NCI-H2171 treated with DMSO at 0.1 percent for 48 hours (cell line): ENCODE measurements around the gene AKT1S1.

Source experiments
- DNase-seq: peaks from one replicate; lab custom pipeline; 2025; lab: John Stamatoyannopoulos, UW

Gene AKT1S1

DNA sequence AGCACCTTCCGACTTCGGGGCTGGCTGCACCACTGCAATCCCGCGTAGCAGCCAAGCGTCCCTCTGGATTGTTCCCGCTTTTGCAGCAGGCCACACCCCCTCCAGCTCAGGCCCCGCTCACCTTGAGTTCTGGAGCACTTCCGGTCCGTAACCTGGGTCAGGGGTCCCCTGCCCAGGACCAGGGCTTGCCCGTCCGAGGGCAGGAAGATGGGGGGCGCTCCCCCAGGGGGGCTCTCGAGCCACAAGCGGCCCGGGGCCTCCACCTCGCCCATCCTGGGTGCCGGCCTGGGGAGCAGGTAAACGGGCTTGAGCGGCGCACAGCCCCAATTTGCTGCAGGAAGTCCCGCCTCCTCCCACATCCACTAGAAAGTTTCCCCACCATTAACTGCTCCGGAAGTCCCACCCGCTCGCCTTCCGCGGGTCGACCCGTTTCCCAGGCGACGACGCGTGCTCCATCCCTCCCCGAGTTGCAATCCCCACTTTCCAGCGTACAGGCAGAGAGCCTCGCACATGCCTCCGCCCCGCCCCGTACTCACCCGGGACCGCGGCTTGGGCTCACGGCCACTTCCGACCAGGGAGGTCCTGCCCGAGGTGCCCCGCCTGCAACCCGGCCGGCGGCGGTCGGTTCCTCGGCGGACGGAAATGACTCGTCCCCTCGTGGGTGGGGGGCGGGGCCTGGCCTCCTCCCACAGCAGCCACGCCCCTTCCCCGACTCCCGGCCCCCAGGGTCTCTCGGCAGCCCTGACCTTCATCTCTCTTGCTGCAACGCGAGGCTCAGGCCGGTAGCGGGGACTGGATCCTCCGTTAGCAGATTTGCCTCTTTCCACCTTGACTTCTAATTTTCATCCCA is 10.0 kb downstream of the AKT1S1 start, which contains the start of gene PNKP:
PNKP (minus strand) TSS at position 644 of the 850 bp plus-strand sequence; CDS start at position 272, 372 bp downstream.
- peak; percentile 92 for DNase-seq

DNA sequence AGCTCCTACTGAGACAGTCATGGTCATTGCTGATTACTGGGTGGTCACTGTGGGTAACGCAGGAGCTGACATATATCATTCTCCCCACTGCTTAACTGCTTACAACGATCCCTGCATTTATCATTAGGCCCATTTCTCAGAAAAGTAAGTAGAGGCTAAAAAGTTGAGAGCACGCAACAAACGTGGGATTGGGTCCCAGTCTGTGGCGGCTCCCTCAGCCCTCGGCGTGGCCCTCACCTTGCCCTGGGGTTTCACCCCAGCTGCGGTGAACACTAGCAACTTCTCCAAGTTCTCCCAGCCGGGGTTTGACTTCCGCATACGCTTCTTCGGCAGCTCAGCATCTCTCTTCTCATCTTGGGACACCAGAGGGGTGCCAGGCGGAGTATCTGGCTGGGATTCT is 12.3 kb downstream of the AKT1S1 start:
- no peak for DNase-seq

GRCh38 chr19:49863935-49864320 is 13.2 kb downstream of the AKT1S1 start:
- no peak for DNase-seq

- DNase-seq, result no peak
Observed at GRCh38 chr19:49863254-49863934, 13.8 kb downstream of the AKT1S1 start.

DNA sequence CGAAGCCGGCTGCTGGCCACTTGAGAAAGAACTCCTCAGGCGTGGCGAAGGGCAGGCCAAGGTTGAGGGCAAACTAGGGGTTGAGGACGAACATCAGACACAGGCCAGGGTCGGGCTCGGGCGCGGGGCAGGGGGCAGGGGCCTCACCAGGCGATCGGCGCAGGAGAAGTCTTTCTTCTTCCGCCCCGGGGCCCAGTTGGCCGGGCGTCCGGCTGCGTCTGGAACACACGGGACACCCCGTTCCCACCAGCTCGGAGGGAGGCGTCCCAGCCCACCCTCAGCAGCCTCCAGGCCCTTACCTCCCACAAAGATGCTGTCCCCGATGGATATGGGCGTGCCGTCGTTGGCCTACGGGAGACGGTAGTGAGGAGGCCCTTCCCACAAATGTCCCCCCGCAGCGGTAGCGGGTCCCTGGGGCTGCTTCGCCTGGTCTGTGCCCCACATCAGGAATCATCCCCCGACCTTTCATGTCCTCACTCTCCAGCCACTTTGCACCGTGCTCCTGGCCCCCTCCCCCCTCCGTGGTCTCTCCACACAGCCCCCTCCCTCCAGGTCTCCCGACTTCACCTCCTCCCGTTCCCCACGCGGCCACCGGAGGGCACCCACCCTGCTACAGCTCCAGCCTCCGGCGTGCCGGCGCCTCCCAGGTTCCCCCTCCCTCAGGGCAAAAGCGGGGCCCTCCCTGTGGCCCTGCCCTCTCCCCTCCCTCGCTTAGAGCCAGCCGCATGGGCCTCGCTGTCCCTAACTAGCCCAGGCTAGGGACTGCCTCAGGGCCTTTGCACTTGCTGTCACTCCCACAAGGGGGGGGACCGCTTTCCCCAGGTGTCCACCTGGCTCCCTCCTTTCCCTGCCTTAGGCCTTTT is 14.5 kb downstream of the AKT1S1 start:
- no peak for DNase-seq

DNA sequence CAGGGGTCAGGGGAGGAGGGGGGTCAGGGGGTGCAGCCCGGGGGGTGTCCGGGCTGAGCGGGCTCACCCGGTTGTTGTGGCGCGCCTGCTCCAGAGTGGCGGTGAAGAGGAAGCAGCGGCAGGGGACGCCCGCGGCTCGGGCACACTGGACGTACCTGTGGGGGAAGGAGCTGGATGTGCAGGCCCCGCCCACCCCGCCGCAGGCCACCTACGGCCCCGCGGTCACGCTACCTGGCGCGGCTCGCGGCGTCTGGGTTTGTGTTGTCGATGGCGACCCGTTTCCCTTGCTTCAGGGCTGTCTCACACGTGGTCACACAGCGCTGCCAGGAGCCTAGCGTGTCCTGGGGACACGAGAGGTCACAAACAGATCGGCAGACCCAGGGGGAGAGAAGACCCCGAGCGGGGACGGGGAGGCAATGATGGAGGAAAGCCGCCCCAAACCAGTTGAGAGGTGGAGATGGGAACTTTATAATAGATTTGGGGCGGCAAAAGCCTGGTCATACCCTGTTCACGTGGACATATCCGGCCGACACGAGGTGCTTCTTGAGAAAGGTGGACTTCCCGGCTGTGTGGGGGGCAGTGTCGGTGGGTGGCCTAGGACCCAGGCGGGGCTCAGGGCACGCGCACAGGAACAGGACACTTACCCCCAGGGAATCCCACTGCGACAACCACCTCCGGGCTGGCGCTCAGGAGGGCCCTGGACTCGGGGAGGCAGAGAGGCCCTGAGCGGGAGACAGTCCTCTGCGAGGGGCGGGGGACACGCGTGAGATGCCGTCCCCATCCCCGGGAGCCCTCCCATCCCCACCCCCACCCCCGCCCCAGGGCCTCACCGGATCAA is 15.4 kb downstream of the AKT1S1 start:
- DNase-seq, result no peak

DNA sequence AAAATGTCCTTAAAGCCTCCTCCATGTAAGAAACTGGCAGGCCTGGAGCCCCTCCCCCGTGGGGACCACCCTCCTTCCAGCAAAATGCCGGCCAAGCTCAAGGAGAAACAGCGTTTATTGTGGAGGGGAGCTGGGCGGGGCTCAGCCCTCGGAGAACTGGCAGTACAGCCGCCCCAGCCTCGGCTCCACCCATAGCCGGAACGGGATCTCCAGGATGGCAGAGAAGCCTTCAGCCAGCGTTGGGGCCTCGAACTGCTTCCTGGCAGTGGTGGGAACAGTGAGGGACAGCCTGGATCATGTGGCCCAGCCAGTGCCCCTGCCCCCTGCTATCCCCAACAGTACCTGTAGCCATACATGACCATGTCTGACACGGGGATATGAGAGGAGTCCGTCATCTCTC is 16.0 kb downstream of the AKT1S1 start:
- no peak for DNase-seq

- DNase-seq, result no peak
Observed at GRCh38 chr19:49860336-49861102, 16.6 kb downstream of the AKT1S1 start.

DNA sequence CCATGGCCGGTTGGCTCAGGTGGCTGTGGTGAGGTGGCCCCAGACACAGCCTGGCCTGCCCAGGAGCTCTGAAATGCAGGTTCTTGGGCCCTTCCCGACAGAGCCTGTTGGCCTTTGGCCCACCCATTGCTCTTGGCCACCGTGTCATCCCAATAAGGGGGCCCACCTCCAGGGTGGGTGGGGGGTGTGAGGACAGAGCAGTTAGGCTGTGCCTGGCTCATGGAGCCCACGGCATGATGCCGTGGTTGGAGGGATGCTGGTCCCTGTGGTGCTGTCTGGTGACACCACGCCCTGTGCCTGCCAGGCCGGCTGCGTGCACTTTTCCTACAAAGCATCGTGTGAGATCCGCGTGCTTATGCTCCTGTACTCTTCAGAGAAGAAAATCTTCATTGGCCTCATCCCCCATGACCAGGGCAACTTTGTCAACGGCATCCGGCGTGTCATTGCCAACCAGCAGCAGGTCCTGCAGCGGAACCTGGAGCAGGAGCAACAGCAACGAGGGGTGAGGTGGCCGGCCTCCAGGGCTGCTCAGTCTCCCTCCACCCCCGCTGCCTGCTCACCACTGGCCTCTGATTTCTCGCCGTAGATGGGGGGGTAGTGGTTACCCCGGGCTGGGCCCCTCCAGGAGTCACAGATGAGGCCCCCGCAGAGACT is 17.3 kb downstream of the AKT1S1 start:
- no peak for DNase-seq

- no peak for DNase-seq
Observed at GRCh38 chr19:49858088-49858985, 18.8 kb downstream of the AKT1S1 start.

DNA sequence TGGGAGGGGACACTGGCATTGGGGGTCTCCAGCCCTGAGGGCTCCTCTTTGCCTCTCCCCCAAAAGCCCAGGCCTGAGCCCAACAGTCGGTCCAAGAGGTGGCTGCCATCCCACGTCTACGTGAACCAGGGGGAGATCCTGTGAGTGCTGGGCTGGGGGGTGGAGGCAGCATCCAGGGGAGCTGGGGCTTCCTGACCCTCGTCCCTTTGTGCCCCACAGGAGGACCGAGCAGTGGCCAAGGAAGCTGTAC is 19.4 kb downstream of the AKT1S1 start:
- no peak for DNase-seq

- DNase-seq, result no peak
Observed at GRCh38 chr19:49857061-49857837, 19.9 kb downstream of the AKT1S1 start.

DNA sequence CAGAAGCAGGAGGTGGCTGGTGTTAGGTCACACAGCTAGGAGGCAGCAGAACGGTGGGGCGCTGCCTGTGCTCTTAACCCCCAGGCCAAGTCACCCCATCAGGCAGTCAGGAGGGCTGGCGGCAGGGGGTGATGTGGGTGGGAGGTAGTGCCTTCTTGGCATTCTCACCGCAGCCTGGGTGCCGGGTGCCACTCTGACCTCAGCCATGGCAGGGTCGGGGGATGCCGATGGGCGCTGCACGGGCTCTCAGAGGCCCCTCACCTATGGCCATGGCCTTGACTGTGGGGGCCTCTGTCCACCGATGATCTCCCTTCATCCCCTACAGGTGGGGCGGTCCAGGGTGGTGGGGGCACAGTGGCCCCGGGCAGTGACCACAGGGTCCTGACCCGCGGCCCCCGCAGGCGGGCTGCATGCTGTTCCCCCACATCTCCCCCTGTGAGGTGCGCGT is 20.6 kb downstream of the AKT1S1 start:
- no peak for DNase-seq

- no peak for DNase-seq
Observed at GRCh38 chr19:49855676-49856573, 21.2 kb downstream of the AKT1S1 start.

GRCh38 chr19:49855277-49855675 is 21.9 kb downstream of the AKT1S1 start:
- DNase-seq, result no peak

DNA sequence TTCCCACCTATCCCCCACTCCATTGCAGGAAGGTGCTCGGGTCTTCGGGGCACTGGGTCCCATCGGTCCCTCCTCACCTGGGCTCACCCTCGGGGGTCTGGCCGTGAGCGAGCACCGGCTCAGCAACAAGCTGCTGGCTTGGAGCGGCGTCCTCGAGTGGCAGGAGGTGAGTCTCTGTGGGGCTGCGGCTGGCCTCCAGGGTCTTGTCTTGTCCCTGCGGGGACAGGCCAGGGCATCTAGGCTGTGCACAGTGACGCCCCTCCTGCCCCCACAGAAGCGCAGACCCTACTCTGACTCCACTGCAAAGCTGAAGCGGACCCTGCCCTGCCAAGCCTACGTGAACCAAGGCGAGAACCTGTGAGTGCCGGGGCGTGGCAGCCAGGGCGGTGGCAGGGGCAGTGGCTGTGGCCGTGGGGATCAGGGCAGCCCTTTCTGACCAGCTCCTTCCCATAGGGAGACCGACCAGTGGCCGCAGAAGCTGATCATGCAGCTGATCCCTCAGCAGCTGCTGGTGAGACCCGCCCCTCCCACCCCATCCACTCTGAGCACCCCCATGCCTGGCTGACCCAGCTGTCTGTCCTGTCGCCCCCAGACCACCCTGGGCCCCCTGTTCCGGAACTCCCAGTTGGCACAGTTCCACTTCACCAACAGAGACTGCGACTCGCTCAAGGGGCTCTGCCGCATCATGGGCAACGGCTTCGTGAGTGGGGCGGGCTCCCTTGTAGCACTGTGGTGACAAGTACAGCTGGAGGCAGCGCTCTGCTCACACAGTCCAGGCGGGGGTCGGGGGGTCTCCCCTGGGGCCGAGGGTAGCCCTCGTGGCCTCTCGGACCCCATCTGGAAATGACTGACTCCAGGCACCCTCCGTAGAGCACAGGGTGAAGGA is 22.5 kb downstream of the AKT1S1 start:
- DNase-seq, result no peak
